ENCODE results near the gene TMEM181. TPM values are rescaled to one million over a fixed set of nuclear protein-coding genes. Genes with fewer than 3 reads are reported as not detected.

TMEM181 gene
- total and polyA plus RNA-seq, 2 of the 13 experiments (the other 11 are each of a cell fraction or from before 2014, with no cell fraction given), result 59.1 to 108 TPM

DNA sequence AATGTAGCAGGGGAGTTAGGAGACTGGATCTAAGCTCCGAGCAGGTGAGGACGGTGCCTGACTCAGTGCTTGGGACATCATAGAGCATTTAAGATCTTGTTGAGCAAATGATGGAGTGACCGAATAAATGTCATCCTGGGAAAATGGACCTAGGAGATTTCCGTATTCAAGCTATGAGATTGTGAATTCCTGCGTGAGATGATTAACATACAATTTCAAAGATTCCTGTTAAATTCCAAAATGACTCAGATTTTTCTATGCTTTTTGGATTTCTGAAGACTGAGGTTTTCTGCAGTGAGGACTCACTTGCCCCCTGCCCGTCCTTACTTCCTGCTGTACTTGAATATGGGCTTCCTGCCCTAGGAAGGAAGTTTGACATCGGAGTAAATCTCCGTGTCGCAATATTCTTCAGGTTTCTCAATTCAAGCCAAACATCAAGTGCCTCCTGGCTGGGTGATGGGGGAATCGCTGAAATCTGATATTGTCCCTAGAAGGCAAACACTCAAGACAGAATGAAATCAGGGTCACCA is 95.1 kb downstream of the TMEM181 start (continued):
- no peak for TF ChIP-seq ZFP36 (IDR thresholded peaks at IDR 0.05; ENCODE audit: borderline replicate concordance, low read depth, low read length, partially characterized antibody)

DNA sequence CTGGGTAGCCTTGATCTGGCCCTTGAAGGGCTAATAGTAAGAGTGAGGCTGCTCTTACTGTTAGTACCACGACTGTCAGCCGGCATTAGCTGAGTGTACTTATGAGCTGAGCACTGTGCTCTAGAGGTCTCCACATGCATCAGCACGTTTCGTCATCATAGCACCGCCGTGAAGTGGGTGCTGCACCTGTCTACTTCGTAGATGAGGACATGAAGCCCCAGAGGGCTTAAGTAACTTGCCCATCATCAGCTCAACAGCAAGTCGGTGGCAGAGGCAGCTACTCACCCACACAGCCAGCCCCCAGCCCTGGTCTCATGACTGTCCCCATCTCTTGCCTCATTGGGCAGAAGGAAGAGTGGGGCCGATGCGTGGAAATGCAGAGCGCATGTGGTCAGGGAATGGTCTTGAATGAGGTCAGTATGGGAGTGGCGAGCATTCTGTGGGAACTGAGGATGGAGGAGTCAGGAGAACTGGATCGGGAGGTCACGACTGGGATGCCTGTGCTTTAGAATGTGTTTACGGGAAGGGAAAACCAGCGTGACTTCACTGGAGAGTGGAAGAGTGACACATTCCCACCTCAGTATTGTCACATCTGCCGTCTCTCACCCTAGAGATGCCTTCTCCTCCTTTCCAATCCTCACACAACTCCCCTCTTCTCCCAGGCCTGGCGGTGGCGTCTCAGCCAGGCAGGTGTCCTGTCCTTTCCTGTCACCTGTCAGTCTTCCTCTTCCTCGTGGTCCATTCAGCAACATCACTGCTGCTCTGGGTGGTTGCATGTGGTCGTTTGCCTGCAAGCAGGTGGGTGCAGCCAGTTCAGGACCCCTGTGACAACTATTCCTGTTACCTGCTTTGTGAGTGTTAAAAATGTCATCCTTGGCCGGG is 95.9 kb downstream of the TMEM181 start:
- in situ Hi-C loops (cut with HindIII; ENCODE audit: extremely low pct_ligation_motif_present, low pct_unique_long_range_greater_than_20kb), result no loop called here
- H3K4me1 ChIP-seq (ENCODE audit: insufficient read depth, low read length), result peaks cover 40% of the 10 kb centered on the region
- POLR2A ChIA-PET, result interaction anchor here (2.9 kb wide), 1 partner anchor 11 kb away, joined by 10 read pairs; the partner anchor contains the start of gene DYNLT1

More for the DNA sequence above, 95.9 kb downstream of the TMEM181 start:
- H3K4me3 ChIP-seq (replicated peaks in 1 of 3; ENCODE audit: insufficient read depth in 1 of 3, low read depth in 2 of 3, low read length in 3 of 3), result no peak overlapping the region
- TF ChIP-seq, protein P1, sequence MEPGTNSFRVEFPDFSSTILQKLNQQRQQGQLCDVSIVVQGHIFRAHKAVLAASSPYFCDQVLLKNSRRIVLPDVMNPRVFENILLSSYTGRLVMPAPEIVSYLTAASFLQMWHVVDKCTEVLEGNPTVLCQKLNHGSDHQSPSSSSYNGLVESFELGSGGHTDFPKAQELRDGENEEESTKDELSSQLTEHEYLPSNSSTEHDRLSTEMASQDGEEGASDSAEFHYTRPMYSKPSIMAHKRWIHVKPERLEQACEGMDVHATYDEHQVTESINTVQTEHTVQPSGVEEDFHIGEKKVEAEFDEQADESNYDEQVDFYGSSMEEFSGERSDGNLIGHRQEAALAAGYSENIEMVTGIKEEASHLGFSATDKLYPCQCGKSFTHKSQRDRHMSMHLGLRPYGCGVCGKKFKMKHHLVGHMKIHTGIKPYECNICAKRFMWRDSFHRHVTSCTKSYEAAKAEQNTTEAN (CRISPR knock-in tag; conservative IDR thresholded peaks at IDR 0.05), result no peak
- TF ChIP-seq HHEX (CRISPR knock-in tag; IDR thresholded peaks at IDR 0.05) (no peak), KLF11 (CRISPR knock-in tag; IDR thresholded peaks at IDR 0.05) (no peak), ZNF121 (CRISPR knock-in tag; IDR thresholded peaks at IDR 0.05) (no peak), ZNF891 (CRISPR knock-in tag; IDR thresholded peaks at IDR 0.05) (peak; percentile 35; the same call in 1 of the 2 replicates), GLI4 (CRISPR knock-in tag; IDR thresholded peaks at IDR 0.05; ENCODE audit: borderline replicate concordance) (no peak), SRSF4 (IDR thresholded peaks at IDR 0.05; ENCODE audit: low read depth, low read length, poor library complexity, severe bottlenecking) (no peak), ZNF3 (CRISPR knock-in tag; IDR thresholded peaks at IDR 0.05) (peak; percentile 78; the same call in 1 of the 2 replicates)
- TF ChIP-seq, protein P2, sequence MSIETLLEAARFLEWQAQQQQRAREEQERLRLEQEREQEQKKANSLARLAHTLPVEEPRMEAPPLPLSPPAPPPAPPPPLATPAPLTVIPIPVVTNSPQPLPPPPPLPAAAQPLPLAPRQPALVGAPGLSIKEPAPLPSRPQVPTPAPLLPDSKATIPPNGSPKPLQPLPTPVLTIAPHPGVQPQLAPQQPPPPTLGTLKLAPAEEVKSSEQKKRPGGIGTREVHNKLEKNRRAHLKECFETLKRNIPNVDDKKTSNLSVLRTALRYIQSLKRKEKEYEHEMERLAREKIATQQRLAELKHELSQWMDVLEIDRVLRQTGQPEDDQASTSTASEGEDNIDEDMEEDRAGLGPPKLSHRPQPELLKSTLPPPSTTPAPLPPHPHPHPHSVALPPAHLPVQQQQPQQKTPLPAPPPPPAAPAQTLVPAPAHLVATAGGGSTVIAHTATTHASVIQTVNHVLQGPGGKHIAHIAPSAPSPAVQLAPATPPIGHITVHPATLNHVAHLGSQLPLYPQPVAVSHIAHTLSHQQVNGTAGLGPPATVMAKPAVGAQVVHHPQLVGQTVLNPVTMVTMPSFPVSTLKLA (IDR thresholded peaks at IDR 0.05), result peak; percentile 58
- TF ChIP-seq, protein P3, sequence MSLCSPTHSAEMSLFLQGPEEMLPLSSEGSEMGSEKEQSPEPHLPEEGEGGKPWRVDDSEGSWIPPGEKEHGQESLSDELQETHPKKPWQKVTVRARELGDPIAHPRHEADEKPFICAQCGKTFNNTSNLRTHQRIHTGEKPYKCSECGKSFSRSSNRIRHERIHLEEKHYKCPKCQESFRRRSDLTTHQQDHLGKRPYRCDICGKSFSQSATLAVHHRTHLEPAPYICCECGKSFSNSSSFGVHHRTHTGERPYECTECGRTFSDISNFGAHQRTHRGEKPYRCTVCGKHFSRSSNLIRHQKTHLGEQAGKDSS (CRISPR knock-in tag; IDR thresholded peaks at IDR 0.05; ENCODE audit: borderline replicate concordance, low read depth), result peak; percentile 44; the same call in 1 of the 2 replicates
- peaks cover 0 to 27% of the 10 kb centered on the region in 2 experiments; a peak in 2 of 5 replicates for H3K27me3 ChIP-seq (ENCODE audit: control insufficient read depth in 1 of 2, insufficient read depth in 2 of 2, low read length in 2 of 2)
- no peaks in the 10 kb centered on the region for H4K20me1 ChIP-seq (ENCODE audit: insufficient read depth, low read length)
- no peaks in the 10 kb centered on the region for H3K36me3 ChIP-seq (replicated peaks in 1 of 2; ENCODE audit: control insufficient read depth in 1 of 2, insufficient read depth in 2 of 2, low read length in 2 of 2)
- no peak for DNase-seq (ENCODE audit: low spot score)
- no peaks in the 10 kb centered on the region for H3K79me2 ChIP-seq (ENCODE audit: insufficient read depth, low read length)
- intact Hi-C loops (cut with micrococcal nuclease; ENCODE audit: unreplicated experiment), result no loop called here
- no peak overlapping the region for H3K27ac ChIP-seq (ENCODE audit: extremely low read length, insufficient read depth, low read length)
- H3K9me3 ChIP-seq (ENCODE audit: low read length), result no peaks in the 10 kb centered on the region
- no TSS peak for BruUV-seq (replicated peaks)
- ATAC-seq, result peak; percentile 22
- no peak overlapping the region for H2AFZ ChIP-seq (ENCODE audit: low read length)
- no peak for FAIRE-seq
- 54% methylated on average over 22 of the region's 22 CpGs for WGBS (ENCODE audit: low lambda C conversion rate)
- CTCF ChIA-PET (ENCODE audit: low intra/inter-chr PET ratio, low total read pairs), result no interaction called here
- peak overlapping the region; percentile 34; the same call in 1 of the 2 replicates for H3K4me2 ChIP-seq (ENCODE audit: low read depth, low read length)
- H3K9ac ChIP-seq (ENCODE audit: insufficient read depth, low read depth, low read length), result no peak overlapping the region

All from HepG2 (cell line).